Sigmoid colon (tissue), 7 donors: ENCODE results near the gene ARL5C. TPM values are rescaled to one million over a fixed set of nuclear protein-coding genes. Genes with fewer than 3 reads are reported as not detected.

Experiments
- DNase-seq: peaks from one replicate; pipeline ENCODE4 v3.0.0-alpha.2; 2019
- H3K27ac ChIP-seq, 4 donors: fragments of 200-600 bp; sonication (generic); one replicate each; pipeline ENCODE4 v1.5.1; 2016 to 2019; ENCODE audit warnings: mild to moderate bottlenecking in 1 of 4
- H3K27me3 ChIP-seq, 3 donors: fragments of 200-600 bp; sonication (generic); one replicate each; pipeline ENCODE4 v1.5.1; 2019; ENCODE audit warnings: mild to moderate bottlenecking in 1 of 3
- H3K36me3 ChIP-seq, 4 donors: fragments of 200-600 bp; sonication (generic); one replicate each; pipeline ENCODE4 v1.5.1; 2016 to 2019
- H3K4me1 ChIP-seq, 4 donors: fragments of 200-600 bp; sonication (generic); one replicate each; pipeline ENCODE4 v1.5.1; 2017 to 2019
- H3K4me3 ChIP-seq, 4 donors: fragments of 200-600 bp; sonication (generic); one replicate each; pipeline ENCODE4 v1.5.1; 2017 to 2019; ENCODE audit warnings: mild to moderate bottlenecking in 2 of 4, moderate library complexity in 1 of 4
- H3K9me3 ChIP-seq, 4 donors: fragments of 200-600 bp in 3 of 4; sonication (generic) in 3 of 4; one replicate each; pipeline versions ENCODE4 v1.5.1 to v1.6.1; 2013 to 2019
- EP300 ChIP-seq, 4 donors: sonication (generic); formaldehyde crosslinking; IDR thresholded peaks; one replicate each; pipeline ENCODE4 v1.6.1; 2017; ENCODE audit warnings: antibody characterized with exemption in 4 of 4
- POLR2A ChIP-seq, 2 donors: fragments of 450-650 bp; IDR thresholded peaks; one replicate each; pipeline ENCODE4 v1.6.1; 2016; ENCODE audit warnings: antibody characterized with exemption in 2 of 2, mild to moderate bottlenecking in 2 of 2, moderate library complexity in 2 of 2
- POLR2AphosphoS5 ChIP-seq, 4 donors: sonication (generic); formaldehyde crosslinking; IDR thresholded peaks; one replicate each; pipeline ENCODE4 v1.6.1; 2017; ENCODE audit warnings: antibody characterized with exemption in 4 of 4
- WGBS, 2 donors: extraction: QIAGEN DNeasy Blood & Tissue Kit; methylation state at CpG; one replicate each; pipeline ENCODE4 v1.1.7; 2013; 5-methylcytosine and 5-hydroxymethylcytosine counted together
- intact Hi-C: fragments of 100-400 bp; cut with DNase I; formaldehyde crosslinking; loops from one replicate; pipeline ENCODE4 v1.15.1; 2023
- polyA plus RNA-seq, 3 donors: library from polyadenylated mRNA; stranded (reverse); fragments of 200-250 nt; gene quantifications; one replicate each; pipeline ENCODE4 v1.2.3, GENCODE V29; 2013
- total RNA-seq, 4 donors: library from RNA; depleted of rRNA; stranded (reverse); fragments of >200 nt; gene quantifications; one replicate each; pipeline ENCODE4 v1.1.0, GENCODE V29; 2016
- TF ChIP-seq, protein P1 (sequence below), 4 experiments: fragments of 450-650 bp in 3 of 4; fragments of 200-600 bp in 1 of 4; IDR thresholded peaks; one replicate each; pipeline ENCODE4 v1.5.1; 2016 to 2019; ENCODE audit warnings: antibody characterized with exemption in 4 of 4, mild to moderate bottlenecking in 3 of 4, moderate library complexity in 2 of 4
- donor health status: healthy with polysubstance abuse.
- donor health status: Bipolar disorder and iron deficiency.
- donor health status: healthy.

The ARL5C gene
- total and polyA plus RNA-seq, 7 donors: 0.28 TPM; not detected in 6

DNA sequence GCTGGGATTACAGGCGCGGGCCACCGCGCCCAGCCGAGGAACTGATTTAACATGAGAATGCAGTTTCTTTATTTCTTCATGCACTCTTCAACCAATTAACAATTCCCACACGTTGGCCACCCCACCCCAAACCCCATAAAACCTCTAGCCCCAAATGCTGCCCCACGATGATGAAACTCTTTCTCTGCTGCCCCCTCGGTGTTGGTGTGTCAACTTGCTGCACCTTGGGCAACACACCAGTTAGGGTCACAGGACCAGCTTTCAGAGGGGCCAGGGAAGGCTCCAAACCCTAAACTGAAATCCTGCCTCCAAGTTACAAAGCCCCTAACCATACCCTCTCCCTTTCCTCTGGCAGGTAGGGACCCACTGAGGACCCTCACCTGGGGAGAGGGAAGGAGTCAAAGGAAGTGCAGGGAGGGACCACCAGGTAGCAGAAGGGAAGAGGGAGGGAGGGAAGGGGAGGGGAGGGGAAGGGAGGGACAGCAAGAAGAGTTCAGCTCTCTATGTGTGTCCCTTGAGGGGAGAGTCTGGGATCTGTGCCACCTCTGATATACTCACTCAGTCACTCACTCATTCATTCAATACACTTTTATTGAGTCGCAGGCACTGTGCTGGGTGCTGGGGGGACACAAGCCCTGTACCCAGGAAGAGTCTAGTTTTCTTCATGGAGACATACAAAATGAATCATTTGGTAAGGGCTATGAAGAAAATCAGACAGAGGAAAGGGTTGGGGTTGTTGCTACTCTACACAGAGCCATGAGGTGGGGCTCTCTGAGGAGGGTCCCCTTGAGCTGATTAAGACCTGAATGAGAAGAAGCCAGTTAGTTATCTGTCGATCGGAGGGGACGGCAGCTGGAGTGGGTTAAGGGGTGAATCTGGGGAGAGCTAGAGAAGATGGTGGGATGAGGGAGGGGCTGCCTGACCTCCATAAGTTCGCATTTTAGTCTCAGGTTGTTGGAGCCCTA lies 18.5 kb downstream of the ARL5C start:
- intact Hi-C loops: no loop called here
- TF ChIP-seq, protein P1, sequence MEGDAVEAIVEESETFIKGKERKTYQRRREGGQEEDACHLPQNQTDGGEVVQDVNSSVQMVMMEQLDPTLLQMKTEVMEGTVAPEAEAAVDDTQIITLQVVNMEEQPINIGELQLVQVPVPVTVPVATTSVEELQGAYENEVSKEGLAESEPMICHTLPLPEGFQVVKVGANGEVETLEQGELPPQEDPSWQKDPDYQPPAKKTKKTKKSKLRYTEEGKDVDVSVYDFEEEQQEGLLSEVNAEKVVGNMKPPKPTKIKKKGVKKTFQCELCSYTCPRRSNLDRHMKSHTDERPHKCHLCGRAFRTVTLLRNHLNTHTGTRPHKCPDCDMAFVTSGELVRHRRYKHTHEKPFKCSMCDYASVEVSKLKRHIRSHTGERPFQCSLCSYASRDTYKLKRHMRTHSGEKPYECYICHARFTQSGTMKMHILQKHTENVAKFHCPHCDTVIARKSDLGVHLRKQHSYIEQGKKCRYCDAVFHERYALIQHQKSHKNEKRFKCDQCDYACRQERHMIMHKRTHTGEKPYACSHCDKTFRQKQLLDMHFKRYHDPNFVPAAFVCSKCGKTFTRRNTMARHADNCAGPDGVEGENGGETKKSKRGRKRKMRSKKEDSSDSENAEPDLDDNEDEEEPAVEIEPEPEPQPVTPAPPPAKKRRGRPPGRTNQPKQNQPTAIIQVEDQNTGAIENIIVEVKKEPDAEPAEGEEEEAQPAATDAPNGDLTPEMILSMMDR (IDR thresholded peaks at IDR 0.05): no peak
- no peak for TF ChIP-seq EP300 (IDR thresholded peaks at IDR 0.05)
- no peak for TF ChIP-seq POLR2AphosphoS5 (IDR thresholded peaks at IDR 0.05)
- TF ChIP-seq POLR2A (IDR thresholded peaks at IDR 0.05): no peak
- Histone ChIP-seq H3K9me3 (no peaks in the 10 kb centered on the region), H3K27me3 (peaks cover 9 to 23% (median 15%) of the 10 kb centered on the region in 3 donors), H3K4me3 (no peak overlapping the region), H3K4me1 (peaks cover 0 to 22% (median 17%) of the 10 kb centered on the region in 4 donors), H3K27ac (no peak overlapping the region), H3K36me3 (no peaks in the 10 kb centered on the region)
- 46 to 63% methylated on average over 13 of the region's 13 CpGs for WGBS, 2 donors
- no peak for DNase-seq

DNA sequence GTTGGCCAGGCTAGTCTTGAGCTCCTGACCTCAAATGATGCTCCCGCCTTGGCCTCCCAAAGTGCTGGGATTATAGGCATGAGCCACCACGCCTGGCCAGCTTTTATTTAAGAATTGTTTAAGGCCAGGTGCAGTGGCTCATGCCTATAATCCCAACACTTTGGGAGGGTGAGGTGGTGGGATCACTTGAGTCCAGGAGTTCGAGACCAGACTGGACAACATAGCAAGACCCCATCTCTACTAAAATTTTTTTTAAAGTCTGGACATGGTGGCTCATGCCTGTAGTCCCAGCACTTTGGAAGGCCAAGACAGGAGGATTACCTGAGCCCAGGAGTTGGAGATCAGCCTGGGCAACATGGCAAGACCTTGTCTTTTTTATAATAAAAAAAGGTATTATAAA lies 19.7 kb downstream of the ARL5C start:
- Histone ChIP-seq H3K4me1 (peaks cover 0 to 11% (median 6%) of the 10 kb centered on the region in 4 donors), H3K36me3 (no peaks in the 10 kb centered on the region), H3K27me3 (peaks cover 7 to 13% (median 8%) of the 10 kb centered on the region in 3 donors), H3K4me3 (no peak overlapping the region), H3K27ac (no peak overlapping the region), H3K9me3 (no peaks in the 10 kb centered on the region)
- intact Hi-C loops: no loop called here
- DNase-seq: no peak
- WGBS, 2 donors: 91 to 94% methylated on average over 3 of the region's 3 CpGs
- no peak for TF ChIP-seq POLR2AphosphoS5 (IDR thresholded peaks at IDR 0.05)
- TF ChIP-seq EP300 (IDR thresholded peaks at IDR 0.05): no peak
- TF ChIP-seq POLR2A (IDR thresholded peaks at IDR 0.05): no peak
- TF ChIP-seq, protein P1 (IDR thresholded peaks at IDR 0.05): no peak

DNA sequence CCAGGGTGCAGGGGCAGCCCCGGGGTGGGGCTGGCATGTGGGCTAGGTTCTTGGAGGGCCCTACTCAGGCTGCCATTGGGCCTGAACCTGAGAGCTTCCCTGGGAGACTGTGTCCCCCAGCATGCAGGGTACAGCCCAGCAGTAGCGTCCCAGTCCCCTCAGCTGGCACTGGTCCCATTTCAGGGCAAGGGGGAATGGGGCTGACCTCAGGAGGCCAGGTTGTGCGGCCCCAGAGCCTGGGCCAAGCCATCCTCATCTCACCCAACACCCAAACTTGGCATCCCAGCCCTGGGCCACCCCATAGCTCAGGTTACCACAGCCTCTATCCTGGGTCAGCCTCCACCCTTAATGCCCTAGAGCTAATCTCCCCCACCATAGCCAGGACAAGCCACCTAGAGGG lies 20.8 kb downstream of the ARL5C start:
- no peaks in the 10 kb centered on the region for H3K4me1 ChIP-seq
- H3K36me3 ChIP-seq: no peaks in the 10 kb centered on the region
- TF ChIP-seq POLR2AphosphoS5 (IDR thresholded peaks at IDR 0.05): no peak
- no peak overlapping the region for H3K4me3 ChIP-seq
- no peaks in the 10 kb centered on the region for H3K9me3 ChIP-seq
- H3K27me3 ChIP-seq: peaks cover 0 to 3% (median 0%) of the 10 kb centered on the region in 3 donors
- DNase-seq: no peak
- H3K27ac ChIP-seq: peak overlapping the region; percentile 7 to 75 (median 50)
- intact Hi-C loops: no loop called here
- 80 to 94% methylated on average over 3 of the region's 3 CpGs for WGBS, 2 donors

DNA sequence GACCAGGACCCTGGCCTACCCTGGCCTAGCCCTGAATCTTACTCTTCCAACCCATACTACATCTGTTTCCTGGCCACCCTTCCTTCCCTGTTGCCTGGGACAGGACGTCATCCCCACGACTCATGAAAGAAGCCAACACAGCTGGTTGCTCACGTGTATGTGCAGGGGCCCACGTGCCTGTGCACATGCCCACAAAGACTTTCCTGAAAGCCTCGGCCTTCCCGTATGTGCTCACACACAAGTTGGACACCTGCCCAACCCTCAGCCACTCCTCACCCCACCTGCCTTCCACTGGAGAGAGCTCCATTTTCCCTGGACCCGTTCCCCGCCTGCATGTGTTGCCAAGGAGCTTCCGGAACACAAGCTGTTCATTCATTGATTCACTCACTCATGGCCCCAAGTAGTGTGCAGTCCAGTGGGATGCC lies 21.5 kb downstream of the ARL5C start:
- WGBS, 2 donors: 5 to 34% methylated on average over 9 of the region's 9 CpGs
- H3K4me3 ChIP-seq: no peak overlapping the region
- TF ChIP-seq, protein P1 (IDR thresholded peaks at IDR 0.05): no peak
- TF ChIP-seq POLR2AphosphoS5 (IDR thresholded peaks at IDR 0.05): peak; percentile 45 to 81 (median 52)
- TF ChIP-seq POLR2A (IDR thresholded peaks at IDR 0.05): no peak
- no peak for TF ChIP-seq EP300 (IDR thresholded peaks at IDR 0.05)
- H3K36me3 ChIP-seq: no peaks in the 10 kb centered on the region
- H3K27ac ChIP-seq: peak overlapping the region; percentile 47 to 75 (median 66)
- intact Hi-C loops: loop anchor here (5.0 kb wide), 1 partner anchor 82 kb away; no protein-coding TSS in a partner anchor
- peak; percentile 98 for DNase-seq
- no peaks in the 10 kb centered on the region for H3K9me3 ChIP-seq
- H3K27me3 ChIP-seq: peaks cover 0 to 3% (median 0%) of the 10 kb centered on the region in 3 donors
- H3K4me1 ChIP-seq: no peaks in the 10 kb centered on the region

DNA sequence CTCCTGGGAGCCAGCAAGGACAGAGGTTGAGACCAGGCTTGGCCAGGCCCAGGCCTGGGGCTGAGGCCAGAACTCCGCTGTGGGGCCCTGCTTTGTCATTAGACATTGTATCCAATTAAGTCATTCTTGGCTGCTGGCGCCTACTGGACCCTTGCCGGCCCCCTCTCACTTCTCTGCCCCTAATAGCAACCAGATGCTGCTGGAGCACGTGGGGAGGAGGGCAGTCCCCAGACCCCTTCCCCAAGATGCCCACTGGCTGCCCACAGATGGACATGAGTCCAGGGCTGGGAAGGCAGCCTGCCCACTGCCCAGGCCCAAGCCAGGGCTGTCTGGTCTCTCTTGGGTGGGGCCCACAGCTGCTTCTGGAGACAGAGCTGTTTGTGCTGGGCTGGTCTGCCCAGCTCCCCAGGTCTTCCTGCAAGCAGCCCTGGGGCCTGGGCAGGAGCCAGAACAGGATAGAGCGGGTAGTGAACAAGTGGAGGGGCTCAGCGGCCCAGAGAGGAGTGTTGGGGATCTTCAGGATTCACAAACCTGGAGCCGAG lies 22.3 kb downstream of the ARL5C start:
- Histone ChIP-seq H3K36me3 (no peaks in the 10 kb centered on the region), H3K4me3 (no peak overlapping the region), H3K9me3 (no peaks in the 10 kb centered on the region), H3K4me1 (no peaks in the 10 kb centered on the region), H3K27ac (peak overlapping the region; percentile 47 to 75 (median 66)), H3K27me3 (peaks cover 0 to 3% (median 0%) of the 10 kb centered on the region in 3 donors)
- TF ChIP-seq EP300 (IDR thresholded peaks at IDR 0.05): no peak
- TF ChIP-seq POLR2AphosphoS5 (IDR thresholded peaks at IDR 0.05): no peak
- TF ChIP-seq, protein P1 (IDR thresholded peaks at IDR 0.05): no peak
- TF ChIP-seq POLR2A (IDR thresholded peaks at IDR 0.05): no peak
- WGBS, 2 donors: 83 to 86% methylated on average over 7 of the region's 7 CpGs
- DNase-seq: peak; percentile 87
- intact Hi-C loops: loop anchor here (5.0 kb wide), 1 partner anchor 81 kb away; no protein-coding TSS in a partner anchor
